ENCODE data around the gene MYL4. TPM values are rescaled to one million over a fixed set of nuclear protein-coding genes. Genes with fewer than 3 reads are reported as not detected.
"Not testable (repeated sequence)": the region's sequence is repeated elsewhere in the genome, so short reads cannot be mapped to it uniquely, and the experiment has no call there.

Gene MYL4
- total RNA-seq, 1 donor from 2014 or later, result 113 TPM

GRCh38 chr17:47217279-47217678, 8.1 kb downstream of the MYL4 start:
- DNase-seq (ENCODE audit: low spot score); intact Hi-C loops (cut with DNase I): not testable (repeated sequence)

GRCh38 chr17:47218896-47219430, 9.8 kb downstream of the MYL4 start:
- no peak for DNase-seq (ENCODE audit: low spot score)
- intact Hi-C loops (cut with DNase I), result no loop called here

GRCh38 chr17:47219621-47220475, 10.7 kb downstream of the MYL4 start:
- intact Hi-C loops (cut with DNase I), result loop anchor here (5.0 to 10.0 kb wide), 2 partner anchors 33 to 395 kb away; partner anchors contain the start of gene CDC27
- no peak for DNase-seq (ENCODE audit: low spot score)

GRCh38 chr17:47220531-47220999, 11.4 kb downstream of the MYL4 start:
- intact Hi-C loops (cut with DNase I), result loop anchor here (5.0 to 10.0 kb wide), 2 partner anchors 33 to 394 kb away; partner anchors contain the start of gene CDC27

GRCh38 chr17:47221154-47221553, 12.0 kb downstream of the MYL4 start:
- intact Hi-C loops (cut with DNase I), result loop anchor here (5.0 to 10.0 kb wide), 2 partner anchors 34 to 394 kb away; partner anchors contain the start of gene CDC27
- no peak for DNase-seq (ENCODE audit: low spot score)

More at GRCh38 chr17:47220531-47220999, 11.4 kb downstream of the MYL4 start:
- DNase-seq (ENCODE audit: low spot score), result no peak

GRCh38 chr17:47222047-47222446, 12.9 kb downstream of the MYL4 start:
- DNase-seq (ENCODE audit: low spot score), result no peak
- intact Hi-C loops (cut with DNase I), result loop anchor here (5.0 to 10.0 kb wide), 2 partner anchors 35 to 393 kb away; partner anchors contain the start of gene CDC27

GRCh38 chr17:47223007-47223406, 13.9 kb downstream of the MYL4 start:
- DNase-seq (ENCODE audit: low spot score), result no peak
- intact Hi-C loops (cut with DNase I), result loop anchor here (5.0 to 10.0 kb wide), 2 partner anchors 36 to 392 kb away; partner anchors contain the start of gene CDC27

- intact Hi-C loops (cut with DNase I), result loop anchor here (5.0 to 10.0 kb wide), 2 partner anchors 36 to 391 kb away; partner anchors contain the start of gene CDC27
- DNase-seq (ENCODE audit: low spot score), result no peak
Measured at GRCh38 chr17:47223460-47223859, 14.3 kb downstream of the MYL4 start.

GRCh38 chr17:47224077-47224476, 14.9 kb downstream of the MYL4 start:
- DNase-seq (ENCODE audit: low spot score), result not testable (repeated sequence)
- intact Hi-C loops (cut with DNase I), result loop anchor here (5.0 to 10.0 kb wide), 2 partner anchors 37 to 391 kb away; partner anchors contain the start of gene CDC27

- intact Hi-C loops (cut with DNase I), result loop anchor here (5.0 to 10.0 kb wide), 2 partner anchors 38 to 390 kb away; partner anchors contain the start of gene CDC27
Measured at GRCh38 chr17:47224966-47225365, 15.8 kb downstream of the MYL4 start.

GRCh38 chr17:47225436-47225858, 16.3 kb downstream of the MYL4 start:
- DNase-seq (ENCODE audit: low spot score), result no peak
- intact Hi-C loops (cut with DNase I), result loop anchor here (10.0 kb wide), 1 partner anchor 389 kb away; no protein-coding TSS in a partner anchor

More at GRCh38 chr17:47224966-47225365, 15.8 kb downstream of the MYL4 start:
- DNase-seq (ENCODE audit: low spot score), result no peak

GRCh38 chr17:47225911-47226688, 17.0 kb downstream of the MYL4 start:
- no peak for DNase-seq (ENCODE audit: low spot score)
- intact Hi-C loops (cut with DNase I), result loop anchor here (10.0 kb wide), 1 partner anchor 389 kb away; no protein-coding TSS in a partner anchor

- intact Hi-C loops (cut with DNase I), result loop anchor here (10.0 kb wide), 1 partner anchor 387 kb away; no protein-coding TSS in a partner anchor
- no peak for DNase-seq (ENCODE audit: low spot score)
Measured at GRCh38 chr17:47227862-47228261, 18.7 kb downstream of the MYL4 start.

GRCh38 chr17:47229535-47230443, 20.6 kb downstream of the MYL4 start:
- peak; percentile 85 for DNase-seq (ENCODE audit: low spot score)
- intact Hi-C loops (cut with DNase I), result loop anchor here (1.0 to 10.0 kb wide), 2 partner anchors 87 to 385 kb away; no protein-coding TSS in a partner anchor

- intact Hi-C loops (cut with DNase I), result no loop called here
- DNase-seq (ENCODE audit: low spot score), result no peak
Measured at GRCh38 chr17:47230864-47231263, 21.7 kb downstream of the MYL4 start.

- DNase-seq (ENCODE audit: low spot score), result no peak
- intact Hi-C loops (cut with DNase I), result no loop called here
Measured at GRCh38 chr17:47231334-47231733, 22.2 kb downstream of the MYL4 start.

GRCh38 chr17:47231866-47232265, 22.7 kb downstream of the MYL4 start:
- intact Hi-C loops (cut with DNase I), result no loop called here
- no peak for DNase-seq (ENCODE audit: low spot score)

- intact Hi-C loops (cut with DNase I), result no loop called here
Measured at GRCh38 chr17:47232465-47232864, 23.3 kb downstream of the MYL4 start.

More at GRCh38 chr17:47232465-47232864, 23.3 kb downstream of the MYL4 start:
- no peak for DNase-seq (ENCODE audit: low spot score)

All from cardiac septum (tissue), 1 donor.